ENCODE results near the gene APOB.

The APOB gene

GRCh38 chr2:21043744-21044532 lies at the start of gene APOB:
Gene APOB, minus strand, starts transcription at chr2:21044073. Its CDS starts 128 bp downstream, at chr2:21043945.
- DNase-seq (ENCODE audit: low read depth in 2 of 2): no peak

- DNase-seq (ENCODE audit: low read depth in 2 of 2): no peak
These were observed 48.5 kb upstream of the APOB start for GRCh38 chr2:21092308-21092869.

GRCh38 chr2:21084401-21084800 lies 40.5 kb upstream of the APOB start:
- DNase-seq (ENCODE audit: low read depth in 2 of 2): no peak

GRCh38 chr2:21083482-21083881 lies 39.6 kb upstream of the APOB start:
- DNase-seq (ENCODE audit: low read depth in 2 of 2): no peak

- no peak for DNase-seq (ENCODE audit: low read depth in 2 of 2)
These were observed 34.4 kb upstream of the APOB start for GRCh38 chr2:21078296-21078695.

- no peak for DNase-seq (ENCODE audit: low read depth in 2 of 2)
These were observed 28.8 kb upstream of the APOB start for GRCh38 chr2:21072477-21073242.

GRCh38 chr2:21070341-21071257 lies 26.7 kb upstream of the APOB start:
- no peak for DNase-seq (ENCODE audit: low read depth in 2 of 2)

- DNase-seq (ENCODE audit: low read depth in 2 of 2): no peak
These were observed 26.0 kb upstream of the APOB start for GRCh38 chr2:21069746-21070340.

GRCh38 chr2:21067859-21068537 lies 24.1 kb upstream of the APOB start:
- DNase-seq (ENCODE audit: low read depth in 2 of 2): no peak

- DNase-seq (ENCODE audit: low read depth in 2 of 2): no peak
These were observed 23.3 kb upstream of the APOB start for GRCh38 chr2:21067125-21067524.

GRCh38 chr2:21059885-21060610 lies 16.2 kb upstream of the APOB start:
- DNase-seq (ENCODE audit: low read depth in 2 of 2): no peak

- no peak for DNase-seq (ENCODE audit: low read depth in 2 of 2)
These were observed 13.2 kb upstream of the APOB start for GRCh38 chr2:21057097-21057496.

- DNase-seq (ENCODE audit: low read depth in 2 of 2): no peak
These were observed 12.3 kb upstream of the APOB start for GRCh38 chr2:21055879-21056790.

GRCh38 chr2:21055451-21055850 lies 11.6 kb upstream of the APOB start:
- DNase-seq (ENCODE audit: low read depth in 2 of 2): no peak

GRCh38 chr2:21054011-21054410 lies 10.1 kb upstream of the APOB start:
- DNase-seq (ENCODE audit: low read depth in 2 of 2): no peak

GRCh38 chr2:21052044-21052443 lies 8.2 kb upstream of the APOB start:
- DNase-seq (ENCODE audit: low read depth in 2 of 2): no peak

GRCh38 chr2:21050164-21050563 lies 6.3 kb upstream of the APOB start:
- no peak for DNase-seq (ENCODE audit: low read depth in 2 of 2)

- DNase-seq (ENCODE audit: low read depth in 2 of 2): no peak
These were observed 3.5 kb upstream of the APOB start for GRCh38 chr2:21047141-21048009.
